Kidney (tissue), 14 donors: Measurements from ENCODE around the gene TSPYL6. TPM values are rescaled to one million over a fixed set of nuclear protein-coding genes. Genes with fewer than 3 reads are reported as not detected.

Experiments
- DNase-seq, 5 donors: peaks; one replicate each; pipeline ENCODE4 v3.0.0-alpha.2; 2013 to 2020
- FAIRE-seq: peaks from 2 replicates; lab custom pipeline; 2012; peaks lifted over from hg19 to GRCh38; lab: Jason Lieb, UNC
- H3K27ac ChIP-seq, 2 donors: one replicate each; pipeline ENCODE4 v1.7.0; 2013; ENCODE audit warnings: low read depth in 2 of 2, low read length in 2 of 2, inconsistent platforms in 1 of 2
- H3K27me3 ChIP-seq: one replicate; pipeline ENCODE4 v1.7.1; 2013; ENCODE audit warnings: low read length, inconsistent platforms; ENCODE audit not compliant: control insufficient read depth, insufficient read depth
- H3K36me3 ChIP-seq, 3 donors: one replicate each; pipeline versions ENCODE4 v1.7.0 to v1.7.1; 2013; ENCODE audit warnings: low read length in 3 of 3, control low read depth in 1 of 3, inconsistent platforms in 1 of 3; ENCODE audit not compliant: insufficient read depth in 3 of 3, control insufficient read depth in 2 of 3
- H3K4me1 ChIP-seq, 3 donors: one replicate each; pipeline versions ENCODE4 v1.7.0 to v1.7.1; 2013; ENCODE audit warnings: low read length in 3 of 3, inconsistent platforms in 1 of 3, low read depth in 1 of 3; ENCODE audit not compliant: control insufficient read depth in 2 of 3, insufficient read depth in 2 of 3
- H3K4me3 ChIP-seq, 3 donors: one replicate each; pipeline versions ENCODE4 v1.7.0 to v1.8.1; 2013; ENCODE audit warnings: low read length in 3 of 3, control low read depth in 1 of 3, inconsistent platforms in 1 of 3
- H3K9ac ChIP-seq, 3 donors: one replicate each; pipeline versions ENCODE4 v1.7.0 to v1.7.1; 2013; ENCODE audit warnings: low read length in 3 of 3, control low read depth in 1 of 3, inconsistent platforms in 1 of 3
- H3K9me3 ChIP-seq, 3 donors: one replicate each; pipeline versions ENCODE4 v1.7.0 to v1.7.1; 2013; ENCODE audit warnings: low read length in 3 of 3, control low read depth in 1 of 3, inconsistent platforms in 1 of 3; ENCODE audit not compliant: control insufficient read depth in 2 of 3, insufficient read depth in 1 of 3
- intact Hi-C: fragments of 100-400 bp; cut with DNase I; formaldehyde crosslinking; loops from one replicate; pipeline ENCODE4 v1.11.1; 2022
- polyA plus RNA-seq: library from polyadenylated mRNA; stranded (reverse); fragments of 350-450 nt; fragmentation: Illumina TruSeq; extraction: RNeasy Lipid Tissue Mini Kit (QIAGEN cat#74804); gene quantifications from one replicate; pipeline ENCODE4 v1.2.3, GENCODE V29; 2014; ENCODE audit warnings: low read depth, low replicate concordance; ENCODE audit not compliant: insufficient read depth
- total RNA-seq: library from RNA; stranded (reverse); fragmentation: NEBNext Ultra II Directional; extraction: Animal tissue kit (Norgen Biotek cat#: 25700); gene quantifications from one replicate; pipeline ENCODE4 v1.2.1, GENCODE V29; 2021
- TF ChIP-seq, protein P1 (sequence below): IDR thresholded peaks from 3 replicates; pipeline ENCODE4 v1.5.1; 2012; ENCODE audit warnings: mild to moderate bottlenecking, moderate library complexity, borderline replicate concordance; ENCODE audit not compliant: insufficient read depth; ENCODE audit errors: extremely low read depth
- donor health status: control.
- donor health status: control.
- donor health status: control.
- donor health status: control.
- donor health status: control.
- donor health status: DM: yes; HTN: yes; CAD: no.
- donor health status: Normal renal cell carcinoma (clear cell type).

The TSPYL6 gene
- total and polyA plus RNA-seq, 2 donors from 2014 or later, result not detected

DNA sequence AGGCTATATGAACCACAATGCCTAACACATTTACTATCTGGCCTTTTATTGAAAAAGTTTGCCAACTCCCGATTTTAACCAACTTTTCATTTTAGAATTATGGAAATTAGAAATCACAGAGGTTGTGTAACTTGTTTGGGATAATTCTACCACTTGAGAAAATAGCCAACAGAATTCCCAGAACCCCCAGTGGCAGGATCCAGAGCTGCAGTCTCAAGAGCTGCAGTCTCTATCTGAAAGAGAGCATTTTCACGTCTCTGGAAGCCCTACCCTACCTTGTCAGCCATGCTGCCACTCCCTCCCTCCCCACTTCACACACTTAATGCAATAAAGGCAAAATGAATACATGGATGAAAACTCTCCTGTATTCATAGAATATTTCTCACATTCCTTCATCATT, 23.4 kb upstream of the TSPYL6 start:
- FAIRE-seq (no peak), DNase-seq (no peak)
- H3K9ac ChIP-seq, result no peak overlapping the region
- H3K27me3 ChIP-seq, result no peaks in the 10 kb centered on the region
- no peaks in the 10 kb centered on the region for H3K9me3 ChIP-seq
- intact Hi-C loops, result no loop called here
- no peaks in the 10 kb centered on the region for H3K4me1 ChIP-seq
- no peak overlapping the region for H3K27ac ChIP-seq
- no peak overlapping the region for H3K4me3 ChIP-seq
- TF ChIP-seq, protein P1, sequence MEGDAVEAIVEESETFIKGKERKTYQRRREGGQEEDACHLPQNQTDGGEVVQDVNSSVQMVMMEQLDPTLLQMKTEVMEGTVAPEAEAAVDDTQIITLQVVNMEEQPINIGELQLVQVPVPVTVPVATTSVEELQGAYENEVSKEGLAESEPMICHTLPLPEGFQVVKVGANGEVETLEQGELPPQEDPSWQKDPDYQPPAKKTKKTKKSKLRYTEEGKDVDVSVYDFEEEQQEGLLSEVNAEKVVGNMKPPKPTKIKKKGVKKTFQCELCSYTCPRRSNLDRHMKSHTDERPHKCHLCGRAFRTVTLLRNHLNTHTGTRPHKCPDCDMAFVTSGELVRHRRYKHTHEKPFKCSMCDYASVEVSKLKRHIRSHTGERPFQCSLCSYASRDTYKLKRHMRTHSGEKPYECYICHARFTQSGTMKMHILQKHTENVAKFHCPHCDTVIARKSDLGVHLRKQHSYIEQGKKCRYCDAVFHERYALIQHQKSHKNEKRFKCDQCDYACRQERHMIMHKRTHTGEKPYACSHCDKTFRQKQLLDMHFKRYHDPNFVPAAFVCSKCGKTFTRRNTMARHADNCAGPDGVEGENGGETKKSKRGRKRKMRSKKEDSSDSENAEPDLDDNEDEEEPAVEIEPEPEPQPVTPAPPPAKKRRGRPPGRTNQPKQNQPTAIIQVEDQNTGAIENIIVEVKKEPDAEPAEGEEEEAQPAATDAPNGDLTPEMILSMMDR, result no peak
- H3K36me3 ChIP-seq, result no peaks in the 10 kb centered on the region

DNA sequence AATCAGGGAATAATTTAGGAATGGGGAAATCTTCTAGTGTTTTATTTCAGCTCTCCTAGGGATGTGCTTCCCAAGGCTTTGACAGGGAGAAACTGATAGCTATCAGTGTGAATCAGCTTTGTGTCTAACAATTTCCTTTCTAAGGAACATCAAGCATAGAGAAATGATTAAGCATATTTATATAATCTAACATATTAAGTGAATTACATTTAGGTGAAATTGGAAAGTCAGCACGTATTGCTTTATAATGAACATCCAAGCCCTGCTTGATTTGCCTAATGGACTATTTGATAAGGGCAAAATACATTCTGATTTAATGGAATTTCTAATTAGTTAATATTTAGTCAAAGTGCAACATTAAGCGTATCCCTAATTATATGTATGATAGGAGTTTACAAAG, 19.5 kb upstream of the TSPYL6 start:
- Histone ChIP-seq H3K4me3 (no peak overlapping the region), H3K9me3 (no peaks in the 10 kb centered on the region), H3K27me3 (no peaks in the 10 kb centered on the region), H3K27ac (no peak overlapping the region), H3K9ac (no peak overlapping the region), H3K4me1 (no peaks in the 10 kb centered on the region), H3K36me3 (no peaks in the 10 kb centered on the region)
- no peak for FAIRE-seq
- TF ChIP-seq, protein P1, result no peak
- no peak for DNase-seq
- intact Hi-C loops, result no loop called here

DNA sequence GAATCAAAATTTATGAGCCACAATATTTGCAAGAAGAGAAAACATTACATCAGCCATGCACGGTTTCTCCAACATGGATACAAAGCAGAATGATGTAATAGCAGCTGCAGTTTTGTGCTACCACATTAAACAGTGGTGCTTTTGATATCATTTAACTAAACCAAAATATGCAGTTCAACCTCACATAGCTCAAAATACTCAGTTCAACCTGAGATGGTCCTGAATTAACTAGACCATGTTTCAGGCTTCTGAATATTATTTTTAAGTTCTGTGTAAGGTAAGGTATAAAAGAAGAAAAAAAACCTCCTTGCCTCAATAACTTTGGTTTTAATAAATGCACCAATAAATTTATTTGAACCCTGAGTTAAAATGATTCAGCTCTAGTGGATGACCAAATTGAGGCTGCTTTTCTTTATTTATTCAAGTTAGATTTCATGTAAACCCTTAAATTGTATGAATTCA, 18.8 kb upstream of the TSPYL6 start:
- Histone ChIP-seq H3K36me3 (no peaks in the 10 kb centered on the region), H3K27me3 (no peaks in the 10 kb centered on the region), H3K4me3 (no peak overlapping the region), H3K9me3 (no peaks in the 10 kb centered on the region), H3K27ac (no peak overlapping the region), H3K4me1 (no peaks in the 10 kb centered on the region), H3K9ac (no peak overlapping the region)
- DNase-seq (no peak), FAIRE-seq (no peak)
- TF ChIP-seq, protein P1, result no peak
- intact Hi-C loops, result no loop called here
